OCI-LY1 (cell line): ENCODE results near the gene DOK7.
"Not testable (repeated sequence)": the region's sequence is repeated elsewhere in the genome, so short reads cannot be mapped to it uniquely, and the experiment has no call there.

Source experiments
- H2AFZ ChIP-seq: fragments of 200-600 bp; sonication (generic), shearing (Covaris generic); 2 replicates; pipeline ENCODE4 v1.6.0; 2014; ENCODE audit warnings: antibody characterized with exemption, mild to moderate bottlenecking, low read length
- H3F3A ChIP-seq: fragments of 200-600 bp; sonication (generic), shearing (Covaris generic); 2 replicates; pipeline ENCODE4 v1.6.0; 2014; ENCODE audit warnings: mild to moderate bottlenecking, antibody characterized with exemption, low read length, moderate library complexity; ENCODE audit not compliant: insufficient read depth
- H3K27ac ChIP-seq: fragments of 200-600 bp; sonication (generic); 2 replicates; pipeline ENCODE4 v1.5.1; 2014; ENCODE audit warnings: low read length, mixed run types, mild to moderate bottlenecking, low read depth; ENCODE audit not compliant: poor library complexity, severe bottlenecking
- H3K27me3 ChIP-seq: fragments of 200-600 bp; sonication (generic); 2 replicates; pipeline ENCODE4 v1.6.0; 2014; ENCODE audit warnings: antibody characterized with exemption, mild to moderate bottlenecking, low read length, moderate library complexity; ENCODE audit not compliant: insufficient read depth
- H3K36me3 ChIP-seq: fragments of 200-600 bp; sonication (generic); 2 replicates; pipeline ENCODE4 v1.6.1; 2014; ENCODE audit warnings: mild to moderate bottlenecking, antibody characterized with exemption, low read length, moderate library complexity, mixed read lengths; ENCODE audit not compliant: insufficient read depth
- H3K4me1 ChIP-seq: fragments of 200-600 bp; sonication (generic); 2 replicates; pipeline ENCODE4 v1.5.1; 2014; ENCODE audit warnings: mild to moderate bottlenecking, low read length, moderate library complexity; ENCODE audit not compliant: insufficient read depth, severe bottlenecking
- H3K4me2 ChIP-seq: fragments of 200-600 bp; sonication (generic), shearing (Covaris generic); 2 replicates; pipeline ENCODE4 v1.6.1; 2014; ENCODE audit warnings: low read length
- H3K4me3 ChIP-seq: fragments of 200-600 bp; sonication (generic); 2 replicates; pipeline ENCODE4 v1.5.1; 2014; ENCODE audit warnings: low read length, low read depth, mild to moderate bottlenecking, mixed read lengths; ENCODE audit not compliant: poor library complexity, severe bottlenecking
- H3K79me2 ChIP-seq: fragments of 200-600 bp; shearing (Covaris generic); 2 replicates; pipeline ENCODE4 v1.6.1; 2016; ENCODE audit warnings: mixed run types, low read length, mixed read lengths; ENCODE audit not compliant: insufficient read depth
- H3K9ac ChIP-seq: fragments of 200-600 bp; sonication (generic), shearing (Covaris generic); 2 replicates; pipeline ENCODE4 v1.6.1; 2014; ENCODE audit warnings: mild to moderate bottlenecking, low read length, mixed read lengths
- H3K9me2 ChIP-seq: fragments of 200-600 bp; sonication (generic), shearing (Covaris generic); 2 replicates; pipeline ENCODE4 v1.6.1; 2014; ENCODE audit warnings: low read depth, mild to moderate bottlenecking, low read length, mixed read lengths
- H3K9me3 ChIP-seq: fragments of 200-600 bp; shearing (Covaris generic); 2 replicates; pipeline ENCODE4 v1.6.1; 2014; ENCODE audit warnings: low read length, mixed read lengths
- H4K20me1 ChIP-seq: fragments of 200-600 bp; sonication (generic), shearing (Covaris generic); 2 replicates; pipeline ENCODE4 v1.6.0; 2016; ENCODE audit warnings: mild to moderate bottlenecking, low read length; ENCODE audit not compliant: insufficient read depth
- EZH2 ChIP-seq: fragments of 200-600 bp; sonication (generic), shearing (Covaris generic); IDR thresholded peaks from 2 replicates; pipeline ENCODE4 v1.8.0; 2017; ENCODE audit warnings: borderline replicate concordance, mixed run types, mild to moderate bottlenecking, antibody characterized with exemption, low read length, moderate library complexity, mixed read lengths
- TF ChIP-seq, protein P1 (sequence below): fragments of 200-600 bp; sonication (generic), shearing (Covaris generic); IDR thresholded peaks from 2 replicates; pipeline ENCODE4 v1.5.1; 2017; ENCODE audit warnings: mild to moderate bottlenecking, antibody characterized with exemption, low read length, moderate library complexity, mixed read lengths

The DOK7 gene

DNA sequence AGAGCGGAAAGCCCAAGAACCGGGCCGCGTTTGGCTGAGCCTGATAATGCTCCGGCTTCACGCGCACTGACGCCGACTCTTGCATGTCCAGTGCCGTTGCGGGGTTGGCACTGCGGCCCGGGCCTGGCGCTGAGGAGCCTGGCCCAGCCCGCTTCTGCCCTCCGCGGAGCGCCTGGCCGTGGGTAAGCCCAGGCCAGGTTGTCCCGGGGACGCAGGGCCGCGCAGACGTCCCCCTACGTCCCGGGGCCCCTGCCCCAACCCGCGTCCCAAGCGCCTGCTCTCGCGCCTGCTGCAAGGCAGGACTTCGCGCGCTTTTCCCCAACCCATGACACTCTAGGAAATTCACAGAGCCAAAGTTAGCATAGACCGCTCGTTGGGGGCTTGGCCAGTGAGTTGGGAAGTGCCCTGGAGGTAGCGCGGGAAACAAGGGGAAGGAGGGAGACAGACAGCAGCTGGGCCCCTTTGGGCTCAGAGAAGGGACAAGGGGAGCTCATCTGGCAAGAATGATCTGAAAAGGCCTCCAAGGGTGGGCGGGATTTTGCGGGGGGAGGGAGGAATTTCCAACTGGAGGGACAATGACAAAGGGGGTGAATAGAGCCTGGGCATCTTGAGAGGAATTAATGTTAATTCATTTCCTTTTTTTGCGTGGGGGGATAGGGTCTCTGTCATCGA, 69.8 kb downstream of the DOK7 start:
- H3K27ac ChIP-seq = no peak overlapping the region
- no peaks in the 10 kb centered on the region for H3K9me2 ChIP-seq
- peaks cover 12% of the 10 kb centered on the region for H3K4me1 ChIP-seq
- H3K9ac ChIP-seq = no peak overlapping the region
- H3F3A ChIP-seq = no peaks in the 10 kb centered on the region
- H3K36me3 ChIP-seq = no peaks in the 10 kb centered on the region
- H3K27me3 ChIP-seq = no peaks in the 10 kb centered on the region
- no peak for TF ChIP-seq EZH2
- TF ChIP-seq, protein P1, sequence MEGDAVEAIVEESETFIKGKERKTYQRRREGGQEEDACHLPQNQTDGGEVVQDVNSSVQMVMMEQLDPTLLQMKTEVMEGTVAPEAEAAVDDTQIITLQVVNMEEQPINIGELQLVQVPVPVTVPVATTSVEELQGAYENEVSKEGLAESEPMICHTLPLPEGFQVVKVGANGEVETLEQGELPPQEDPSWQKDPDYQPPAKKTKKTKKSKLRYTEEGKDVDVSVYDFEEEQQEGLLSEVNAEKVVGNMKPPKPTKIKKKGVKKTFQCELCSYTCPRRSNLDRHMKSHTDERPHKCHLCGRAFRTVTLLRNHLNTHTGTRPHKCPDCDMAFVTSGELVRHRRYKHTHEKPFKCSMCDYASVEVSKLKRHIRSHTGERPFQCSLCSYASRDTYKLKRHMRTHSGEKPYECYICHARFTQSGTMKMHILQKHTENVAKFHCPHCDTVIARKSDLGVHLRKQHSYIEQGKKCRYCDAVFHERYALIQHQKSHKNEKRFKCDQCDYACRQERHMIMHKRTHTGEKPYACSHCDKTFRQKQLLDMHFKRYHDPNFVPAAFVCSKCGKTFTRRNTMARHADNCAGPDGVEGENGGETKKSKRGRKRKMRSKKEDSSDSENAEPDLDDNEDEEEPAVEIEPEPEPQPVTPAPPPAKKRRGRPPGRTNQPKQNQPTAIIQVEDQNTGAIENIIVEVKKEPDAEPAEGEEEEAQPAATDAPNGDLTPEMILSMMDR = no peak
- H3K79me2 ChIP-seq = no peaks in the 10 kb centered on the region
- H3K4me3 ChIP-seq = peak overlapping the region; percentile 90
- H4K20me1 ChIP-seq = no peaks in the 10 kb centered on the region
- peak overlapping the region; percentile 93 for H3K4me2 ChIP-seq
- no peak overlapping the region for H2AFZ ChIP-seq
- no peaks in the 10 kb centered on the region for H3K9me3 ChIP-seq

DNA sequence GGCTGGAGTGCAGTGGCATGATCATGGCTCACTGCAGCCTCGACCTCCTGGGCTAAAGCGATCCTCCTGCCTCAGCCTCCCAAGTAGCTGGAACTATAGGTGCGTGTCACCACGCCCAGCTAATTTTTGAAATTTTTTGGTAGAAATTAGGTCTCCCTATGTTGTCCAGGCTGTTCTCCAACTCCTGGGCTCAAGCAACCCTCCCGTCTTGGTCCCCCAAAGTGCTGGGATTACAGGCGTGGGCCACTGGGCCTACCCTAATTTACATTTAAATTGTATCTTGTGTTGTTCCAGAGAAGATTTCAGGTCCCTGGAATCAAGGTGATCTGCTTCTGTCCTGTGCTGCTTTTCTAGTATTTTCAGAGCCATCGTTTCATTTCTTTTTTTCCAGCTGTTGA, 70.3 kb downstream of the DOK7 start:
- H3K27ac ChIP-seq = no peak overlapping the region
- no peaks in the 10 kb centered on the region for H3F3A ChIP-seq
- no peaks in the 10 kb centered on the region for H3K36me3 ChIP-seq
- no peaks in the 10 kb centered on the region for H3K9me2 ChIP-seq
- no peak overlapping the region for H2AFZ ChIP-seq
- H3K79me2 ChIP-seq = no peaks in the 10 kb centered on the region
- H3K4me2 ChIP-seq = no peak overlapping the region
- TF ChIP-seq, protein P1 = no peak
- TF ChIP-seq EZH2 = no peak
- no peak overlapping the region for H3K4me3 ChIP-seq
- peaks cover 12% of the 10 kb centered on the region for H3K4me1 ChIP-seq
- no peaks in the 10 kb centered on the region for H4K20me1 ChIP-seq
- H3K27me3 ChIP-seq = no peaks in the 10 kb centered on the region
- H3K9ac ChIP-seq = no peak overlapping the region
- no peaks in the 10 kb centered on the region for H3K9me3 ChIP-seq

DNA sequence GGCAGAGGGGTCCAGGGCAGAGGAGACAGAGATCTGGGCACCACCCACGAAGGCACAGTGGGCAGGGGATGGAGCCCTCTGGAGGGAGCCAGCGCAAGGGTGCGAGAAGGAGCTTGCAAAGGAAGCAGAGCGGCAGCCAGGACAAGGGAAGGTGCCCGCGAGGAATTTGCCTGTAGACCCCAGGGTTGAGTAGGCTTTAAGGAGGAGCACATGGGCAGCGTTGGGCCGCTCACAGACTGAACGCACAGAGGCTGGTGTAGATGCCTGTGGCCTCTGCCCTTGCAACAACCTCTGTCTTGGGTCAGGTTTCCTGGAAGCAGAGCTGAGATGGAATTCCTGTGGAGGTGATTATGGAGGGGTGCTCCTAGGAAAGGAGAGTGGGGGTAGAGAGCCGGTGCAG, 72.7 kb downstream of the DOK7 start:
- not testable (repeated sequence) for H3K36me3 ChIP-seq, H3K4me3 ChIP-seq, H3K4me2 ChIP-seq, H4K20me1 ChIP-seq, H3K9me2 ChIP-seq, H3K27ac ChIP-seq, H3K4me1 ChIP-seq, H2AFZ ChIP-seq, H3K9ac ChIP-seq, H3F3A ChIP-seq, H3K79me2 ChIP-seq, H3K27me3 ChIP-seq, H3K9me3 ChIP-seq

DNA sequence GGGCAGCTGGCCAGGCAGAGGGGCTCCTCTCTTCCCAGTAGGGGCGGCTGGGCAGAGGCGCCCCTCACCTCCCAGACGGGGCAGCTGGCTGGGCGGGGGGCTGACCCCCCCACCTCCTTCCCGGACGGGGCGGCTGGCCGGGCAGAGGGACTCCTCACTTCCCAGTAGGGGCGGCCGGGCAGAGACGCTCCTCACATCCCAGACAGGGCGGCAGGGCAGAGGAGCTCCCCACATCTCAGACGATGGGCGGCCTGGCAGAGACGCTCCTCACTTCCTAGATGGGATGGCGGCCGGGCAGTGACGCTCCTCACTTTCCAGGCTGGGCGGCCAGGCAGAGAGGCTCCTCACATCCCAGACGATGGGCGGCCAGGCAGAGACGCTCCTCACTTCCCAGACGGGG, 75.8 kb downstream of the DOK7 start:
- not testable (repeated sequence) for H3K79me2 ChIP-seq, H3F3A ChIP-seq, H4K20me1 ChIP-seq

DNA sequence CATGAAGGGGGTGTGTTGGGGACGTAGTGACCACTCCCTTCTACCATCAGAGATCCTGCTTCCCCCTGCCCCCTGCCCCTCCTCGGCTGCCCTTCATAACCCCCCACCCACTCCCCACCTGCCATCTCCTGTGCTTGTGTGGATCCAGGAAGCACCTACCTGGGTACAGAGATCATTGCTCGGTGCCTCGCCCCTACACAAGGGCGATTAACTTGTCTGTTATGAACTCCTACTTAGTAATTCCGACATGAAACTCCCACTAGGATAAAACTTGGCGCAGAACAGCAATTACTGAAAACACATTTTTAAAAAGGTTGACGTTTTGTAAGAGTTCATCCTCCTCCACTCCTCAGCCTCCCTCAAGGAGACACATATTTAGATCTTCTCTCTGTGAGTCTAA, 80.3 kb downstream of the DOK7 start:
- not testable (repeated sequence) for H3K4me1 ChIP-seq, H2AFZ ChIP-seq, H3F3A ChIP-seq, H3K9ac ChIP-seq, H3K4me3 ChIP-seq, H3K9me3 ChIP-seq, H3K9me2 ChIP-seq, H4K20me1 ChIP-seq, H3K79me2 ChIP-seq, H3K27ac ChIP-seq, H3K27me3 ChIP-seq, H3K4me2 ChIP-seq, H3K36me3 ChIP-seq

More for the DNA sequence above, 75.8 kb downstream of the DOK7 start:
- not testable (repeated sequence) for H3K4me1 ChIP-seq, H3K9ac ChIP-seq, H3K4me3 ChIP-seq, H3K9me3 ChIP-seq, H3K27ac ChIP-seq, H3K36me3 ChIP-seq, H2AFZ ChIP-seq, H3K4me2 ChIP-seq, H3K27me3 ChIP-seq, H3K9me2 ChIP-seq
